Loucy (cell line): ENCODE data around the gene PDE6C.

Experiments used
- CTCF ChIP-seq: fragments of 200-600 bp; sonication (generic); conservative IDR thresholded peaks from 2 replicates; pipeline ENCODE4 v1.5.1; 2014; ENCODE audit warnings: mild to moderate bottlenecking, antibody characterized with exemption, low read length
- EZH2phosphoT487 ChIP-seq: fragments of 200-600 bp; IDR thresholded peaks from 2 replicates; pipeline ENCODE4 v1.6.1; 2018; ENCODE audit warnings: antibody characterized with exemption, mild to moderate bottlenecking, moderate library complexity, borderline replicate concordance

GRCh38 chr10:93579089-93579488 lies 33.2 kb upstream of the PDE6C start:
- TF ChIP-seq EZH2phosphoT487, result no peak
- TF ChIP-seq CTCF, result no peak
